GM19468 (cell line): ENCODE measurements around the gene COA5.

Experiments
- ATAC-seq: cut with Tn5 transposase; IDR thresholded peaks from one replicate; pipeline ENCODE4 v1.9.1; 2021; ENCODE audit warnings: mild to moderate bottlenecking, moderate library complexity, moderate number of reproducible peaks; ENCODE audit not compliant: unreplicated experiment; ENCODE audit errors: extremely low read depth

The COA5 gene

GRCh38 chr2:98576666-98577312 is 31.5 kb downstream of the COA5 start:
- no peak for ATAC-seq

GRCh38 chr2:98573426-98573825 is 34.9 kb downstream of the COA5 start:
- no peak for ATAC-seq

GRCh38 chr2:98572676-98573075 is 35.6 kb downstream of the COA5 start:
- ATAC-seq, result no peak

- no peak for ATAC-seq
Measured at GRCh38 chr2:98572211-98572610, 36.1 kb downstream of the COA5 start.

DNA sequence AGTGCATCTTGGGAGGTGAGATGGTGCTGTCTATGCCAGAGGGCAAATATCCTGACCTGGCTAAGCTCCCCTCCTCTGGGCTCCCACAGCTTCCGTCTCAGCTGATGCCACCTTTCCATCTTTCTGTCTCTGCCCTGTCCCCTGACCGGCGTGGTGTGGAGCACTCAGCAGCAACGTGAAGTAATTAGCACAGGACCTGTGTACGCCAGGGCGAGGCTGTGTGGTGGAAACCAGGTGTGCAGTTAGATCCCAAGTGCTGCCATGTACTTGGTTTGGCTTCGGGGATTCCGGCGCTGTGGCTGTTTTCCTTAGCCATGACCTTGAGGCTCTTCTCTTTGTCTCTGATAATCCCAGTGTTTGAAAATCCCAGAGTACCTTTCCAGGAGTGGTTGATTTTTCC is 36.5 kb downstream of the COA5 start:
- no peak for ATAC-seq

GRCh38 chr2:98571121-98571701 is 37.1 kb downstream of the COA5 start:
- ATAC-seq, result no peak

GRCh38 chr2:98570356-98570755 is 38.0 kb downstream of the COA5 start:
- no peak for ATAC-seq

DNA sequence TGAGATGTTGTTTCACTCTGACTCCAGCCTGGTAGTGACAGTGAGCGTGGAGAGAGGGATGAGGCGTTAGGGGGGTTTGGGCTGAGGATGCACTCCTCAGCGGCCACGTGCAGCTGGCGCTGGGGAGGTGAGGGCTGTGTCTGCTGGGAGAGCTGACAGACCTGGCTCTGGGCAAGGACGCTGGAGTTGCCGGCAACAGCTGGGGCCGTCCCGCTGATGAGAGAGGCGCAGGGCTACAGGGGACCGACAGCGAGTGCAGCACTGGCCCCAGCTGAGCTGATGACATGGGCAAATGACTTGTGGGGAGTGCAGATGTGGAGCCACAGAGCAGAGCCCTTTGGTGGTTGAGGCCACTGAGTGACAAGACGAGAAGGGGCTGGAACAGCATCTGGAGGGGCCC is 38.4 kb downstream of the COA5 start:
- no peak for ATAC-seq

GRCh38 chr2:98569197-98569793 is 39.0 kb downstream of the COA5 start:
- no peak for ATAC-seq

GRCh38 chr2:98568161-98568956 is 40.0 kb downstream of the COA5 start:
- ATAC-seq, result no peak

DNA sequence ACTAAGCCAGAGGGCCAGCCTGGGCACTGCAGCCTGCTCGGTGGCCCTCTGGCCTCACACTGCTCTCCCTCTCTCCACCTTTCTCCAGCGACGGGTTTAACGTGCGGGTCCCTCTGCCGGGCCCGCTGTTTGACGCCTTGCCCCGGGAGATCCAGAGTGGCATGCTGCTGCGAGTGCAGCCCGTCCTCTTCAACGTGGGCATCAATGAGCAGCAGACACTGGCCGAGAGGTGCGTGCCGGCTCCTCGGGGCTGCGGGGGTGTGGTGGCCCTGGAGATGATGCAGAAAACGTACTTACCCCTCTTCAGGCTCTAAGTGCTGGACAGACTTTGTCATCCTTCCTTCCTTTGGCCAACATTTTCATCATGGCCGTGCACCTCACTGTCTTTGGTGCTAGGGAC is 42.4 kb downstream of the COA5 start:
- ATAC-seq, result no peak

DNA sequence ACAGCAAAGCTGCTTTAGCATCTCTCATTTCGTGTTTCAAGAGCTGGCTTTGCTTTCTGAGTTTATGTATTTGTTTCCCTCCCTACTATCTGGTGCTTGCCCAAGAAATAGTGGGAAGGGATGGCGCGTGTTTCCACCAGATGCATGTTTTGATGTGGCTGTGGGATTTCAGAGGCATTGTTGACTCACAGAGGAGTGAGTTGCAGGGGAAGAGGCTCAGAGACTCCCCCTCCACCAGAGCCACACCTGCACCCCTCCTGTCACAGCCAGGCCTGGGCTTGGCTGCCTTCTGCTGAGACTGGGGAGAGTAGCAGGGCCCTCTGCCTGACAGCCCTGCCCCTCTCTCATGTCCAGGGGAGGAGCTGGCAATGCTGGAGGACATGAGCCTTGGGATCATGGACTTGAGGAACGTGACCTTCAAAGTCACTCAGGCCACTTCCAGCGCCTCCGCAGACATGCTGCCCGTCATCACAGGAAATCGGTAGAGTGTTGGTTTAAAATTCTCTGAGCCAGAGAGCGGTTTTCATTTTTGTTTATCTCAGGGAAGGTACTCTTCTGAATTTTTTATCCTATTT is 42.9 kb downstream of the COA5 start:
- ATAC-seq, result no peak

DNA sequence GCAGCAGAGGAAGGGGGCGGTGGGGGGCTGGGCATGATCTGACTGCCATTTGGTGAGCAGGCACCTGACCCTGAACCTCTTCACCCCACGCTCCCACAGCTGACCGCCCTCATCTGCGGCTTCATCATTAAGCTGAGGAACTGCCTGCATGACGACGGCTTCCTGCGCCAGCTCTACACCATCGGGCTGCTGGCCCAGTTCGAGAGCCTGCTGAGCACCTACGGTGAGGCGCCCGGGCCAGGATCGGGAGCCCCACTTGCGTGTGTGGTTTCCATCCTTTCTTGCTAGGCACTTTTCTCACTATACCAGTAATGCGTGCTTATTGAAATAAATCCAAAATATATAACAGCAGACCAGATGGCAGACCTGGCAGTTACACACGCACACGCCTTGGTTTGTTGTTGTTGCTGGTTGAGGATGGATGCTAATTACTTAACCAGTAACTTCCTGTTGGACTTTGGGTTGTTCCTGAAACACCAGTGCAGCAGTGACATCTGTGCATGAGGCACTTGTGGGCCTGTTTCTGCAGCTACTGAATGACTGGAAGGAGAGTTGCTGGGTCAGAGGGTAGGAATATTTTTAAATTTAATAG is 43.7 kb downstream of the COA5 start:
- no peak for ATAC-seq

GRCh38 chr2:98563394-98563793 is 44.9 kb downstream of the COA5 start:
- ATAC-seq, result no peak

GRCh38 chr2:98561902-98562695 is 46.2 kb downstream of the COA5 start:
- ATAC-seq, result no peak

- ATAC-seq, result no peak
Measured at GRCh38 chr2:98561018-98561417, 47.3 kb downstream of the COA5 start.

DNA sequence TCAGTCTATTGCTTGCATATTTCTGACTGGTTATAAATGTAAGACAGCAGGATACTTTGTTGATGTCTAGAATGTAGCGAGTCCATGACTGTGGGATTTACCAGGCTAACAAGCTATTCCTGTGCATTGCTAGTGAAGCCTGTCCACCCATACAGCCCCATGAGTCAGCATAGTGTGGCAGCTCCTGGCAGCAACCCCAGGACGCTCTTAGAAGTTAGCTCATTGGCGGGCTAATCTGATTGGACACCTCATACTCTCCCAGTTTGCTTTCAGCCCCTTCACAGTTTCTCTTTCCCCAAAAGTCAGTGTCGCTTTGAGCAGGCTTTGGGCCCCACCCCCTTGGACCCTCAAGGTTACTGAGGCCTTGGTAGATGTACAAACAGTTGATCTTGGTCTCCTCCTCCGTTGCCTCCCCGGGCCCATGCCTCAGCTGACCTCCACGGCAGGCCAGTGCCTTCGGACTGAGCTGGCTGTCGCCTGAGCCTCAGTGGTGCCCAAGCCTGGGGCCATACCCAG is 48.0 kb downstream of the COA5 start:
- no peak for ATAC-seq

GRCh38 chr2:98559581-98559980 is 48.7 kb downstream of the COA5 start:
- no peak for ATAC-seq

DNA sequence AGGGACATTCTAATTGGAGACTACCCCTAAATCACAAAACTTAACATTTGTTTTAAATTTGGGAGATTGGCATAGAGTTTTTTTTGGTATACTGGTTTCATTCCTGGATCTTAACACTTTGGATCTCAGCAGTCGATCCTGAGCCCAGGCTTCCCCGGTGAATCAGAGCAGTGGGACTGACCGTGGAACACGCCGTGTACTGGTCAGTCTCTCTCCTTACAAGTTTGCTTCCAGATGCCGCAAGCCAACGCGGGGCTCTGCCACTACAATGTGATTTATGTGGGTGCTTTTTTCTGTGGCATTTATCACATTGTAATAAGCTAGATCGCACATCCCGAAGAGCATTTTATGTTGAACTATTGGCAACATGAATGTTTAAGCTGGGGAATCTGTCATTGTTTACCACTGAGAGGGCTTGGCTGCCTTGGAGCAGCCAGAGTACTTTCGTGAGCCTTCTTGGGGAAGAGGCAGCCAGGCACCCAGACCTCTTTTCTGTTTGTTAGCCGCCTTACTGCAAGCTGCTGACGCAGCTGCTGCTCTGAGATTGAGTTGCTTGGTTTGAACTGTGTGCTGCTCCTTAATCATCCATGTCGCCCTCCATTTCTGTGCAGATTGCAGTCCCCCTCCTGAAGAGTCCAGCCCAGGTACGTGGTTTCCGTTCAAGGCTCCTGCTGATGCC is 49.3 kb downstream of the COA5 start:
- ATAC-seq, result no peak
